ENCODE data around the gene CEP70. TPM values are rescaled to one million over a fixed set of nuclear protein-coding genes. Genes with fewer than 3 reads are reported as not detected.

CEP70 gene, protein sequence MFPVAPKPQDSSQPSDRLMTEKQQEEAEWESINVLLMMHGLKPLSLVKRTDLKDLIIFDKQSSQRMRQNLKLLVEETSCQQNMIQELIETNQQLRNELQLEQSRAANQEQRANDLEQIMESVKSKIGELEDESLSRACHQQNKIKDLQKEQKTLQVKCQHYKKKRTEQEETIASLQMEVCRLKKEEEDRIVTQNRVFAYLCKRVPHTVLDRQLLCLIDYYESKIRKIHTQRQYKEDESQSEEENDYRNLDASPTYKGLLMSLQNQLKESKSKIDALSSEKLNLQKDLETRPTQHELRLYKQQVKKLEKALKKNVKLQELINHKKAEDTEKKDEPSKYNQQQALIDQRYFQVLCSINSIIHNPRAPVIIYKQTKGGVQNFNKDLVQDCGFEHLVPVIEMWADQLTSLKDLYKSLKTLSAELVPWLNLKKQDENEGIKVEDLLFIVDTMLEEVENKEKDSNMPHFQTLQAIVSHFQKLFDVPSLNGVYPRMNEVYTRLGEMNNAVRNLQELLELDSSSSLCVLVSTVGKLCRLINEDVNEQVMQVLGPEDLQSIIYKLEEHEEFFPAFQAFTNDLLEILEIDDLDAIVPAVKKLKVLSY
- 10 to 100 TPM; 13.0 to 25.3 (median 17.5) TPM for total RNA-seq

DNA sequence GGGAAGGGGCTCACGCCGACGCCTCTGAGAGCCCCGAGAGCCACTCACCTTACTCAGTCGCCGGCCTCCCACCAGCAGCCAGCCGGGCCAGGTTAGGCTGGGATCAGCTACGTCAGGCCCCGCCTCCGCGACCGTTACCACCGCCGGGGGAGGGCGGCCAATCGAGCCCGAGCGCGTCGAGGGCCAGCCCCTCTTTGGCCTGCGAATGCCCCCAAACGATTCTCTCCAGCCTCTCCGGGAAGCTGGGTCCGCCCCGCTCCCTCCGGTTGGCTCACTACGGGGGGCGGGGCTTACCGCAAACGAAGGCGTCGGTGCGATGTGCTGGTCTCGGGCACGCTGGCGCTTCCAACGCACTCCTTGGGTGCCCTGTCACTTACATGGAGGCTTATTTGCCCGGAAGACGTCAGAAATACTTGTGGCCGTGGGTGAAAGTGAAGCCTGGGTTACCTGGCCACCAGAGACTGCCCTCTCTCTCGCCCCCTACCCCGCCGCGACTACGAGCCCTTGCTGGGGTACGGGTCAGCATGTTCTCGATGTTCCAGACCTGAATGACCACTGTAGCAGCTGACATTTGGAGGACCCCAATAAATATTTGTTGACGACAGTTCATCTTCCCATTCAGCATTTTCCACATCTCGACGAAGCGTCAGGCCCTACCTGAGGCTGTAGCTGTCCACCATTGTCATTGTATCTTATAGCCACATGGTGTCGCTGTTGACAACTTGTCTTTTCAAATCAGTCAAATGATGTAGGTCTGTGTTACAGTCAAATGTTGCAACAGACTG, at the start of gene CEP70:
CEP70 (minus strand) TSS at position 111 of the 785 bp plus-strand sequence. CDS start 21,333 bp downstream, outside the sequence.
- TF ChIP-seq, protein P1, sequence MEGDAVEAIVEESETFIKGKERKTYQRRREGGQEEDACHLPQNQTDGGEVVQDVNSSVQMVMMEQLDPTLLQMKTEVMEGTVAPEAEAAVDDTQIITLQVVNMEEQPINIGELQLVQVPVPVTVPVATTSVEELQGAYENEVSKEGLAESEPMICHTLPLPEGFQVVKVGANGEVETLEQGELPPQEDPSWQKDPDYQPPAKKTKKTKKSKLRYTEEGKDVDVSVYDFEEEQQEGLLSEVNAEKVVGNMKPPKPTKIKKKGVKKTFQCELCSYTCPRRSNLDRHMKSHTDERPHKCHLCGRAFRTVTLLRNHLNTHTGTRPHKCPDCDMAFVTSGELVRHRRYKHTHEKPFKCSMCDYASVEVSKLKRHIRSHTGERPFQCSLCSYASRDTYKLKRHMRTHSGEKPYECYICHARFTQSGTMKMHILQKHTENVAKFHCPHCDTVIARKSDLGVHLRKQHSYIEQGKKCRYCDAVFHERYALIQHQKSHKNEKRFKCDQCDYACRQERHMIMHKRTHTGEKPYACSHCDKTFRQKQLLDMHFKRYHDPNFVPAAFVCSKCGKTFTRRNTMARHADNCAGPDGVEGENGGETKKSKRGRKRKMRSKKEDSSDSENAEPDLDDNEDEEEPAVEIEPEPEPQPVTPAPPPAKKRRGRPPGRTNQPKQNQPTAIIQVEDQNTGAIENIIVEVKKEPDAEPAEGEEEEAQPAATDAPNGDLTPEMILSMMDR (IDR thresholded peaks at IDR 0.05; ENCODE audit: low read depth), result no peak

DNA sequence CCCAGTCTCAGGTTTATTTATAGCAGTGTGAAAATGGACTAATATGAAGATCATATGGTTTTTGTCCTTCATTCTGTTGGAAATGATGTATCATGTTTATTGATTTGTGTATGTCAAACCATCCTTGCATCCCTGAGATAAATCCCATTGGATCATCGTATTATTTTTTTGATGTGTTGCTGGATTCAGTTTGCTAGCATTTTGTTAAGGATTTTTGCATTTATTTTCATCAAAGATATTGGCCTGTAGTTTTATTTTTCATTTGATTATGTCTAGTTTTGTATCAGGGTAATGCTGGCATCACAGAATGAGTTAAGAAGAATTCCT, 48.8 kb upstream of the CEP70 start:
- TF ChIP-seq, protein P1 (IDR thresholded peaks at IDR 0.05; ENCODE audit: low read depth), result no peak

GRCh38 chr3:138642226-138642926, 48.3 kb upstream of the CEP70 start:
- TF ChIP-seq, protein P1 (IDR thresholded peaks at IDR 0.05; ENCODE audit: low read depth), result no peak

DNA sequence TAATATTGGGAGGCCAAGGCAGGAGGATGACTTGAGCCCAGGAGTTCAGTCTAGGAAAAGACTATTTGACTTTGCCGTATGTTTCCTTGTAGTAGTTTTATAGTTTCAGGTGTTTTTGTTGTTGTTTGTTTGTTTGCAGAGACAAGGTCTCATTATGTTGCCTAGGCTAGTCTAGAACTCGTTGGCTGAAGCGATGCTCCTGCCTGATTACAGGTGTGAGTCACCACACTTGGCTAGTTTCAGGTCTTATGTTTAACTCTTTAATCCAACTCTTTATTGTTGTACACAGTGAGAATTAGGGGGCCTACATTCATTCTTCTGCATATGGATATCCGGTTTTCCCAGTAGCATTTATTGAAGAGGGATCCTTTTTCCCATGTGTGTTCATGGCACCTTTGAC, 46.5 kb upstream of the CEP70 start:
- TF ChIP-seq, protein P1 (IDR thresholded peaks at IDR 0.05; ENCODE audit: low read depth), result no peak

- TF ChIP-seq, protein P1 (IDR thresholded peaks at IDR 0.05; ENCODE audit: low read depth), result no peak
Observed at GRCh38 chr3:138638641-138639040, 44.6 kb upstream of the CEP70 start.

DNA sequence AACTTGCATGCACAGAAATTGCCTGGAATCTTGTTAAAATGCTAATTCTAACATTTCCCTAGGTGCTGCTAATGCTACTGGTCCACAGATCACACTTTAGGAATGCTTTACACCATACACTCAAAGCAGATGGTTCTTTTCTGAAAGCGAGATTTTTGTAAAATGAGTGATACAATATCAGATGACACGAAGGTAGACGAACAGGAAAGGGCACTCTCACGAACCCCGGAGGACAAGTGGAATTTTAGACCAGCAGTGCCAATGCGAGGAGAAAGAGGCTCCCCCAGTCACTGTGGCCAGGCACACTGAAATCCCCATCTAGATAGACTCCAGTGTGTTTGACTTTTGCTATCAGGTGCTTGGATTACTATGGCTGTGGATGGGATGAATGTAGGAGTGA, 35.5 kb upstream of the CEP70 start:
- TF ChIP-seq, protein P1 (IDR thresholded peaks at IDR 0.05; ENCODE audit: low read depth), result no peak

All from subcutaneous adipose tissue (tissue), 4 donors.